ENCODE measurements around the gene ZNF480. TPM values are rescaled to one million over a fixed set of nuclear protein-coding genes. Genes with fewer than 3 reads are reported as not detected.

Gene ZNF480
- total RNA-seq, 1 donor, result 9.4 TPM

DNA sequence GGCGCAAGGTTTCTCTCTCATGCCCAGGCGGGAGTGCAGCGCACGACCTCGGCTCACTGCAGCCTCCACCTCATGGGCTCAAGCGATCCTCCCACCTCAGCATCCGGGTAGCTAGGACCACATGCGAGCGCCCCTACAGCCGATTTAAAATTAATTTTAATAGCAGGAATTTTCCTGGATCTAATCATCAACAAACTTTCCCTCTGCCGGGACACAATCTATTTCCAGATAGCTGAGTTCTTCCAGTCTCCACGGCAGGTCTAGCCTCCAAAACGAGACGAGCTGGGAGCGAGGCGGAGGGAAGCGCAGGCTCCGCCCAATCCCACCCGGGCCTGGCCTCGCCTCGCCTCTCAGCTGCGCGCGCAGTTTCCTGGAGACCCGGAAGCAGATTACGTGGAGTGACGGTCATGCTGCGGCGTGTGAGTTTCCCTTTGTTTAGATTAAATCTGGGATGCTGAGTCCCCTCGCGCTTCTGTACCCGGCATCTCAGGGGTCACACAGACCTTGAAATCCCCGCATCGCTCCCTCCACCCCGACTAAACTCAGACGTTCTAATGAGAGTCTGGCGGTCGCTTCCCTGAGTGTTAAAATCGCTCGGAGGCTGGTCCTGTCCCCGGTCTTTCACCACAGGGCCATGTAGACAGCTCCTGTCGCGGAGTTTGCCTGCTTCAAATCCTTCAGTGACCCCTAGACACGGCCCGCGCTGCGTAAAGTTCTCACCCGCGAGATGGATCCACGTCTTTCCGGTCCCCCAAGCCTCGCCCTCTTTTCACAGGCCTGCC lies 72.8 kb downstream of the ZNF480 start, which contains the start of gene ZNF880:
ZNF880 (plus strand) TSS at position 365 of the 782 bp plus-strand sequence; CDS start at position 408, 43 bp downstream.
- Histone ChIP-seq H3K27me3 (ENCODE audit: insufficient read depth, low read length) (no peaks in the 10 kb centered on the region), H3K4me3 (ENCODE audit: insufficient read depth, low read length) (peak within 1 kb of the TSS; percentile 93), H3K27ac (ENCODE audit: low read depth, low read length) (peak within 1 kb of the TSS; percentile 99), H2AFZ (ENCODE audit: low read length) (peak within 1 kb of the TSS; percentile 93), H3K4me1 (ENCODE audit: insufficient read depth, low read length) (no peaks in the 10 kb centered on the region), H3K9me3 (ENCODE audit: low read depth, low read length) (peaks cover 19% of the 10 kb centered on the region), H3K4me2 (ENCODE audit: insufficient read depth, low read length) (peak within 1 kb of the TSS; percentile 82), H4K20me1 (ENCODE audit: insufficient read depth, low read length) (no peaks in the 10 kb centered on the region), H3K36me3 (ENCODE audit: insufficient read depth, low read length) (peaks cover 25% of the 10 kb centered on the region), H3K79me2 (ENCODE audit: insufficient read depth, low read length) (peaks cover 16% of the 10 kb centered on the region)
- TF ChIP-seq, protein P1, sequence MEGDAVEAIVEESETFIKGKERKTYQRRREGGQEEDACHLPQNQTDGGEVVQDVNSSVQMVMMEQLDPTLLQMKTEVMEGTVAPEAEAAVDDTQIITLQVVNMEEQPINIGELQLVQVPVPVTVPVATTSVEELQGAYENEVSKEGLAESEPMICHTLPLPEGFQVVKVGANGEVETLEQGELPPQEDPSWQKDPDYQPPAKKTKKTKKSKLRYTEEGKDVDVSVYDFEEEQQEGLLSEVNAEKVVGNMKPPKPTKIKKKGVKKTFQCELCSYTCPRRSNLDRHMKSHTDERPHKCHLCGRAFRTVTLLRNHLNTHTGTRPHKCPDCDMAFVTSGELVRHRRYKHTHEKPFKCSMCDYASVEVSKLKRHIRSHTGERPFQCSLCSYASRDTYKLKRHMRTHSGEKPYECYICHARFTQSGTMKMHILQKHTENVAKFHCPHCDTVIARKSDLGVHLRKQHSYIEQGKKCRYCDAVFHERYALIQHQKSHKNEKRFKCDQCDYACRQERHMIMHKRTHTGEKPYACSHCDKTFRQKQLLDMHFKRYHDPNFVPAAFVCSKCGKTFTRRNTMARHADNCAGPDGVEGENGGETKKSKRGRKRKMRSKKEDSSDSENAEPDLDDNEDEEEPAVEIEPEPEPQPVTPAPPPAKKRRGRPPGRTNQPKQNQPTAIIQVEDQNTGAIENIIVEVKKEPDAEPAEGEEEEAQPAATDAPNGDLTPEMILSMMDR (IDR thresholded peaks at IDR 0.05; ENCODE audit: extremely low read depth, low read depth, low read length), result no peak
- peak; percentile 97 for DNase-seq (ENCODE audit: insufficient read length, low spot score, missing footprints)

DNA sequence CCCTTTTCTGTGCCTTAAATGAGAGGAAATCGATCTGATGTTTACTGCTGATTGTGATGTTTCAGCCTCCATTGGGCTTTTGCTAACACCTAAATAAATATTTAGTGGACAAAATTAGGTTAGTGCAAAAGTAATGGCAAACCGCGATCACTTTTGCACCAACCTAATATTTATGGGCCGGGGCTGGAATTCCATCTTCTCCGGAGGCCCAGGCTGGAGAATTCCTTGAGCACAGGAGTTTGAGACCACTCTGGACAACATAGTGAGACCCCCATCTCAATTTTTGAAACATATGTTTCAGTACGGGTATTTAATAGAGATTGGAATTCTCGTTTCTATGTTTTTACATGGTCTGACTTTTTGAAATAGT lies 73.4 kb downstream of the ZNF480 start:
- H3K36me3 ChIP-seq (ENCODE audit: insufficient read depth, low read length), result peaks cover 27% of the 10 kb centered on the region
- peak overlapping the region; percentile 93 for H2AFZ ChIP-seq (ENCODE audit: low read length)
- peak overlapping the region; percentile 99 for H3K27ac ChIP-seq (ENCODE audit: low read depth, low read length)
- peak overlapping the region; percentile 93 for H3K4me3 ChIP-seq (ENCODE audit: insufficient read depth, low read length)
- no peaks in the 10 kb centered on the region for H3K27me3 ChIP-seq (ENCODE audit: insufficient read depth, low read length)
- peak overlapping the region; percentile 82 for H3K4me2 ChIP-seq (ENCODE audit: insufficient read depth, low read length)
- TF ChIP-seq, protein P1 (IDR thresholded peaks at IDR 0.05; ENCODE audit: extremely low read depth, low read depth, low read length), result no peak
- peaks cover 16% of the 10 kb centered on the region for H3K9me3 ChIP-seq (ENCODE audit: low read depth, low read length)
- peaks cover 16% of the 10 kb centered on the region for H3K79me2 ChIP-seq (ENCODE audit: insufficient read depth, low read length)
- no peaks in the 10 kb centered on the region for H3K4me1 ChIP-seq (ENCODE audit: insufficient read depth, low read length)
- no peak for DNase-seq (ENCODE audit: insufficient read length, low spot score, missing footprints)
- H4K20me1 ChIP-seq (ENCODE audit: insufficient read depth, low read length), result no peaks in the 10 kb centered on the region

Small RNA genes within 50 kb of the gene (small RNA-seq; reads per million reads assigned to genes)
- gene MIR643 (8.9 reads per million, percentile 91 among the genes with 10 or more reads in this experiment), gene RF00019 (not detected)

Other genes starting within 250 kb of the ZNF480 start
- 8.8 and 11.9 TPM in 2 replicates for gene ZNF432, start 248.3 kb upstream of the ZNF480 start, total RNA-seq
- 27.9 and 30.9 TPM in 2 replicates for gene ZNF841, start 201.4 kb upstream of the ZNF480 start, total RNA-seq
- gene ZNF616, start 157.2 kb upstream of the ZNF480 start, total RNA-seq, result 9.8 and 12.7 TPM in 2 replicates
- gene ZNF836, start 125.5 kb upstream of the ZNF480 start, total RNA-seq, result 11.9 and 21.2 TPM in 2 replicates
- 151 and 183 TPM in 2 replicates for gene PPP2R1A, start 107.1 kb upstream of the ZNF480 start, total RNA-seq
- gene ZNF766, start 27.6 kb upstream of the ZNF480 start, total RNA-seq, result 11.2 and 16.5 TPM in 2 replicates
- 2.9 and 3.3 TPM in 2 replicates for gene ZNF610, start 39.1 kb downstream of the ZNF480 start, total RNA-seq
- gene ZNF880, start 72.8 kb downstream of the ZNF480 start, total RNA-seq, result 18.5 and 27.1 TPM in 2 replicates
- 26.5 and 32.9 TPM in 2 replicates for gene ZNF528, start 100.7 kb downstream of the ZNF480 start, total RNA-seq
- not detected in 2 replicates for gene ZNF534, start 132.0 kb downstream of the ZNF480 start, total RNA-seq
- 2.4 and 2.5 TPM in 2 replicates for gene ZNF578, start 156.4 kb downstream of the ZNF480 start, total RNA-seq
- gene ZNF808, start 230.5 kb downstream of the ZNF480 start, total RNA-seq, result 17.0 and 19.7 TPM in 2 replicates